ENCODE data around the gene UBE2S.

DNA sequence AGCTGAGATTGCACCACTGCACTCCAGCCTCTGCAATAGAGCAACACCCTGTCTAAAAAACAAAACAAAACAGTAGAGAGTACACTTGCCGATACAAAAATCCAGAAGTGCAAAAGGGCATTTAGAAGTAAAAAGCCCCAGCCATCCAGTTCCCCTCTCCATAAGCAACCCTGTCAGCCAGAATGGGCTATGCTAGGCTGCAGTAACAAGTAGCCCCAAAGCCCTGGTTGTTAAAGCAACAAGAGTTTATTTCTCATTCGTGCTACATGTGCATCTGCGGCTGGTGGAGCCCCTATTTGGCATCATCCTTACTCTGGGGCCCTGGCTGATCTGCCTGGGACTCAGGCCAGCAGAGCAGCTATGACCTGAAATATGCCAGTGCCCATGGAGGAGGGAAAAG is 16.9 kb upstream of the UBE2S start:
- TF ChIP-seq, protein P1, sequence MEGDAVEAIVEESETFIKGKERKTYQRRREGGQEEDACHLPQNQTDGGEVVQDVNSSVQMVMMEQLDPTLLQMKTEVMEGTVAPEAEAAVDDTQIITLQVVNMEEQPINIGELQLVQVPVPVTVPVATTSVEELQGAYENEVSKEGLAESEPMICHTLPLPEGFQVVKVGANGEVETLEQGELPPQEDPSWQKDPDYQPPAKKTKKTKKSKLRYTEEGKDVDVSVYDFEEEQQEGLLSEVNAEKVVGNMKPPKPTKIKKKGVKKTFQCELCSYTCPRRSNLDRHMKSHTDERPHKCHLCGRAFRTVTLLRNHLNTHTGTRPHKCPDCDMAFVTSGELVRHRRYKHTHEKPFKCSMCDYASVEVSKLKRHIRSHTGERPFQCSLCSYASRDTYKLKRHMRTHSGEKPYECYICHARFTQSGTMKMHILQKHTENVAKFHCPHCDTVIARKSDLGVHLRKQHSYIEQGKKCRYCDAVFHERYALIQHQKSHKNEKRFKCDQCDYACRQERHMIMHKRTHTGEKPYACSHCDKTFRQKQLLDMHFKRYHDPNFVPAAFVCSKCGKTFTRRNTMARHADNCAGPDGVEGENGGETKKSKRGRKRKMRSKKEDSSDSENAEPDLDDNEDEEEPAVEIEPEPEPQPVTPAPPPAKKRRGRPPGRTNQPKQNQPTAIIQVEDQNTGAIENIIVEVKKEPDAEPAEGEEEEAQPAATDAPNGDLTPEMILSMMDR (IDR thresholded peaks at IDR 0.05): no peak
- no peak for TF ChIP-seq POLR2A (IDR thresholded peaks at IDR 0.05)
